ENCODE data around the gene HBEGF.
A peak's percentile ranks its signal among the peaks of the same experiment; 100 is the strongest.

The HBEGF gene

DNA sequence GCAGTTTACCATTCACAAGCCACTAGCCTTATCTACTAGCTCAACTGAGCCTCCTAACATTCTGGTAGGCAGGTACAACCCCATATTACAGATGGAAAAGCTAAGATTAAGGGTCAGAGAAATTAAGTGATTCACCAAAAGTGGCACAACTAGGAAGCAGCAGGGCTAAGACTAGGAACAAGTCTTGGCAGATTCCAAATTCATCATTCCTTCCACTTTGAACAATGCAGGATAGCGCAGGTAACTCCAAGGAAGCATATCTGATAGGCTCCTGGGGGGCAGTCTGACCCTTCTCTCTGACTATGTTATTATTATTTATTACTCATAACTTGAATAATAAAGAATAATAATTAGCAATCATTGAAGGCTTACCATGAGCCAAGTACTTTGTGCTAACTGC, 8.5 kb downstream of the HBEGF start:
- DNase-seq, result no peak
- Histone ChIP-seq H2BK120ac (ENCODE audit: low read depth, low read length) (no peak overlapping the region), H3K14ac (ENCODE audit: low read length in 2 of 2) (no peak overlapping the region), H3K4me2 (ENCODE audit: low read length, poor library complexity, severe bottlenecking) (no peak overlapping the region), H3K9ac (ENCODE audit: low read length) (no peak overlapping the region), H4K8ac (ENCODE audit: low read length) (no peak overlapping the region), H3K36me3 (ENCODE audit: control insufficient read depth in 1 of 2, insufficient read depth in 2 of 2, low read depth in 1 of 2, low read length in 2 of 2) (peaks cover 50 to 60% of the 10 kb centered on the region in 2 experiments), H3K4me3 (ENCODE audit: insufficient read depth in 1 of 2, low read depth in 1 of 2, low read length in 2 of 2) (no peak overlapping the region), H3K27me3 (ENCODE audit: control insufficient read depth in 1 of 2, insufficient read depth in 1 of 2, low read length in 2 of 2) (no peaks in the 10 kb centered on the region), H4K91ac (ENCODE audit: low read length) (no peak overlapping the region), H2BK15ac (ENCODE audit: low read depth, poor library complexity, severe bottlenecking) (no peak overlapping the region), H3K79me1 (replicated peaks; ENCODE audit: low read length, poor library complexity, severe bottlenecking) (peaks cover 26% of the 10 kb centered on the region), H3K4ac (ENCODE audit: low read depth in 1 of 2, low read length in 2 of 2) (no peak overlapping the region), H2BK5ac (ENCODE audit: low read depth, low read length, poor library complexity, severe bottlenecking) (no peak overlapping the region), H3K9me3 (ENCODE audit: control insufficient read depth, low read length) (no peaks in the 10 kb centered on the region), H2AK5ac (ENCODE audit: low read length, severe bottlenecking) (no peak overlapping the region), H3K23ac (ENCODE audit: low read length in 2 of 2) (no peak overlapping the region), H2BK12ac (ENCODE audit: low read length in 2 of 2) (no peak overlapping the region), H3K27ac (ENCODE audit: low read length, poor library complexity, severe bottlenecking) (no peak overlapping the region), H3K18ac (ENCODE audit: low read depth in 1 of 2, low read length in 2 of 2) (no peak overlapping the region), H3K4me1 (ENCODE audit: control insufficient read depth, insufficient read depth, low read depth, low read length) (peaks cover 17% of the 10 kb centered on the region), H2AFZ (ENCODE audit: low read depth, low read length) (no peak overlapping the region)
- WGBS, result 100% methylated on average over 1 of the region's 1 CpG

DNA sequence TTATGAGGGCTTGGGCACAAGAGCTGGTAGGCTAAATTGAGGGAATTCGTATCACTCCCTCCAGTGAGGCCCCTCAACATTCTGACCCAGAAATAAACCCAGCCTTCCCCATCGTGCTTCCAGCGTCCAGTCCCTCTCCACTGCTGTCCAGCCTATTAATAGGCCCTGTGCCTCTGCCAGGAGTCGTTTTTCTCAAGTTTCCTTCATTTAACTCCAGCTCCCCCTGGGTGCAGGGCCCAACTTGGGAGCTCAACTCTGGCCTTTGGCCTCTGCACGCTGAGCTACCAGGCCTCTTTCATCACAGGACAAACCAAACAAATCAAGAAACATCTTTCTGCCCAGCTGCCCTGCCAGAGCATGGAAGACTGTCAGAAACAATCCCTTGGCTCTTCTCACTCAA, 10.0 kb downstream of the HBEGF start:
- peaks cover 39 to 54% of the 10 kb centered on the region in 2 experiments for H3K36me3 ChIP-seq (ENCODE audit: control insufficient read depth in 1 of 2, insufficient read depth in 2 of 2, low read depth in 1 of 2, low read length in 2 of 2)
- WGBS, result 46% methylated on average over 5 of the region's 5 CpGs
- H3K9me3 ChIP-seq (ENCODE audit: control insufficient read depth, low read length), result no peaks in the 10 kb centered on the region

DNA sequence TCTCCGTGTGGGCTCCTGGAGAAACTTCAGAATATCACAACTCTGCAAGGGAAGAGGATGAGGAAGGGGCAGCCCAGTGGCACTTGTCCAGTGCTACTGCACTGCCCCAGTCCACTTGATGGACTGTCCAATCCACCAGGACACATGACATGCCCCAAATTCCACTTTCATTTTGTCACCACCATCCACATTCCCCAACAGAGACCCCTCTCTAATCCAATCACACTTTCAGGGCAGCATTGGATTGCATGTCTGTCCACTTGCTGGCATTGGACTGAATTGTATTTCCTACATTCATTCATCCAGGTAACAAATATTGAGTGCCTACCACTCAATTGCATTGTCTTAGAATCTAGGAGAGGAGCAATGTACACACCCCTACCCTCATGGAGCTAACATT, 14.8 kb downstream of the HBEGF start:
- Histone ChIP-seq H2AK5ac (ENCODE audit: low read length, severe bottlenecking) (no peak overlapping the region), H3K14ac (ENCODE audit: low read length in 2 of 2) (no peak overlapping the region), H4K8ac (ENCODE audit: low read length) (no peak overlapping the region), H3K4me3 (ENCODE audit: insufficient read depth in 1 of 2, low read depth in 1 of 2, low read length in 2 of 2) (no peak overlapping the region), H4K91ac (ENCODE audit: low read length) (no peak overlapping the region), H2BK5ac (ENCODE audit: low read depth, low read length, poor library complexity, severe bottlenecking) (no peak overlapping the region), H3K36me3 (ENCODE audit: control insufficient read depth in 1 of 2, insufficient read depth in 2 of 2, low read depth in 1 of 2, low read length in 2 of 2) (peaks cover 25 to 31% of the 10 kb centered on the region in 2 experiments), H3K27me3 (ENCODE audit: control insufficient read depth in 1 of 2, insufficient read depth in 1 of 2, low read length in 2 of 2) (no peaks in the 10 kb centered on the region), H3K18ac (ENCODE audit: low read depth in 1 of 2, low read length in 2 of 2) (no peak overlapping the region), H3K4me2 (ENCODE audit: low read length, poor library complexity, severe bottlenecking) (no peak overlapping the region), H2BK15ac (ENCODE audit: low read depth, poor library complexity, severe bottlenecking) (no peak overlapping the region), H2BK12ac (ENCODE audit: low read length in 2 of 2) (no peak overlapping the region), H3K4me1 (ENCODE audit: control insufficient read depth, insufficient read depth, low read depth, low read length) (peaks cover 4% of the 10 kb centered on the region), H2AFZ (ENCODE audit: low read depth, low read length) (no peak overlapping the region), H3K4ac (ENCODE audit: low read depth in 1 of 2, low read length in 2 of 2) (no peak overlapping the region), H3K23ac (ENCODE audit: low read length in 2 of 2) (no peak overlapping the region), H2BK120ac (ENCODE audit: low read depth, low read length) (no peak overlapping the region), H3K79me1 (replicated peaks; ENCODE audit: low read length, poor library complexity, severe bottlenecking) (peaks cover 11% of the 10 kb centered on the region), H3K27ac (ENCODE audit: low read length, poor library complexity, severe bottlenecking) (no peak overlapping the region), H3K9ac (ENCODE audit: low read length) (no peak overlapping the region), H3K9me3 (ENCODE audit: control insufficient read depth, low read length) (no peaks in the 10 kb centered on the region)
- no peak for DNase-seq
- WGBS, result 75% methylated on average over 1 of the region's 1 CpG

More for the DNA sequence above, 10.0 kb downstream of the HBEGF start:
- Histone ChIP-seq H3K79me1 (replicated peaks; ENCODE audit: low read length, poor library complexity, severe bottlenecking) (peaks cover 21% of the 10 kb centered on the region), H2AFZ (ENCODE audit: low read depth, low read length) (no peak overlapping the region), H3K27me3 (ENCODE audit: control insufficient read depth in 1 of 2, insufficient read depth in 1 of 2, low read length in 2 of 2) (no peaks in the 10 kb centered on the region), H3K4me1 (ENCODE audit: control insufficient read depth, insufficient read depth, low read depth, low read length) (peaks cover 12% of the 10 kb centered on the region), H3K18ac (ENCODE audit: low read depth in 1 of 2, low read length in 2 of 2) (no peak overlapping the region), H3K4me2 (ENCODE audit: low read length, poor library complexity, severe bottlenecking) (no peak overlapping the region), H2AK5ac (ENCODE audit: low read length, severe bottlenecking) (no peak overlapping the region), H3K9ac (ENCODE audit: low read length) (no peak overlapping the region), H3K14ac (ENCODE audit: low read length in 2 of 2) (no peak overlapping the region), H4K91ac (ENCODE audit: low read length) (no peak overlapping the region), H2BK5ac (ENCODE audit: low read depth, low read length, poor library complexity, severe bottlenecking) (no peak overlapping the region), H3K4me3 (ENCODE audit: insufficient read depth in 1 of 2, low read depth in 1 of 2, low read length in 2 of 2) (no peak overlapping the region), H2BK120ac (ENCODE audit: low read depth, low read length) (no peak overlapping the region), H2BK15ac (ENCODE audit: low read depth, poor library complexity, severe bottlenecking) (no peak overlapping the region), H3K27ac (ENCODE audit: low read length, poor library complexity, severe bottlenecking) (no peak overlapping the region), H4K8ac (ENCODE audit: low read length) (no peak overlapping the region), H3K23ac (ENCODE audit: low read length in 2 of 2) (no peak overlapping the region), H2BK12ac (ENCODE audit: low read length in 2 of 2) (no peak overlapping the region), H3K4ac (ENCODE audit: low read depth in 1 of 2, low read length in 2 of 2) (no peak overlapping the region)
- DNase-seq, result peak; percentile 46

DNA sequence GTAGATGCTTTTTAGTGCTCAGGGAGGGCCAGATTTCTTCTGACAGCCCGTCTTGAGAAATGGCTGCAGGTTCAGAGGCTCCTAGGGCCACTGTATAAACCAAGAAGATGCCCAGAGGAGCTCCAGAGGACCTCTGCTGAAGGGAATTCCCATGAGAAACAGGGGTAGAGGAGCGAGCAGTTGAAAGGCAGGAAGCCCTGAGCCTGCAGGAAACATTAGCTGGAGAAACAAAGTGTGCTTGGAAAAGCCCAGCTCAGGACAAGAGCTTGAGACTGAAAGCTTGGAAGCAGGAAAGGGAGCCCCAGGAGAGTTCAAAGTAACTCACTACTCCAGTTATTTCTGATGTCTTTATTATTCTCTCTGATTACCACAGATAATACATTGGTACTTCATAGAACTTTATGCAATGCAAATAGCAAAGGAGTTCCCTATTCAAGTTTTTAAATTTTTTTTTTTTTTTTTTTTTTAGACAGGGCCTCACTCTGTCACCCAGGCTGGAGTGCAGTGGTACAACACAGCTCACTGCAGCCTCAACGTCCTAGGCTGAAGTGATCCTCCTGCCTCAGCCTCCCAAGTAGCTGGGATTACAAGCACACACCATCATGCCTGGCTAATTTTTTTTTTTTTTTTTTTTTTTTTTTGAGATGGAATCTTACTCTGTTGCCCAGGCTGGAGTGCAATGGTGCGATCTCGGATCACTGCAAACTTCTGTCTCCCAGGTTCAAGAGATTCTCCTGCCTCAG, 16.5 kb downstream of the HBEGF start:
- Histone ChIP-seq H3K27me3 (ENCODE audit: control insufficient read depth in 1 of 2, insufficient read depth in 1 of 2, low read length in 2 of 2) (no peaks in the 10 kb centered on the region), H2AK5ac (ENCODE audit: low read length, severe bottlenecking) (no peak overlapping the region), H3K18ac (ENCODE audit: low read depth in 1 of 2, low read length in 2 of 2) (peak overlapping the region in 1 of 2 experiments; percentile 56), H2AFZ (ENCODE audit: low read depth, low read length) (no peak overlapping the region), H2BK120ac (ENCODE audit: low read depth, low read length) (no peak overlapping the region), H3K9me3 (ENCODE audit: control insufficient read depth, low read length) (no peaks in the 10 kb centered on the region), H3K14ac (ENCODE audit: low read length in 2 of 2) (no peak overlapping the region), H3K23ac (ENCODE audit: low read length in 2 of 2) (no peak overlapping the region), H3K27ac (ENCODE audit: low read length, poor library complexity, severe bottlenecking) (no peak overlapping the region), H2BK5ac (ENCODE audit: low read depth, low read length, poor library complexity, severe bottlenecking) (no peak overlapping the region), H3K4me1 (ENCODE audit: control insufficient read depth, insufficient read depth, low read depth, low read length) (peaks cover 4% of the 10 kb centered on the region), H3K4ac (ENCODE audit: low read depth in 1 of 2, low read length in 2 of 2) (no peak overlapping the region), H4K8ac (ENCODE audit: low read length) (no peak overlapping the region), H3K9ac (ENCODE audit: low read length) (no peak overlapping the region), H4K91ac (ENCODE audit: low read length) (no peak overlapping the region), H2BK15ac (ENCODE audit: low read depth, poor library complexity, severe bottlenecking) (no peak overlapping the region), H3K36me3 (ENCODE audit: control insufficient read depth in 1 of 2, insufficient read depth in 2 of 2, low read depth in 1 of 2, low read length in 2 of 2) (peaks cover 11 to 24% of the 10 kb centered on the region in 2 experiments), H3K4me2 (ENCODE audit: low read length, poor library complexity, severe bottlenecking) (no peak overlapping the region), H3K4me3 (ENCODE audit: insufficient read depth in 1 of 2, low read depth in 1 of 2, low read length in 2 of 2) (no peak overlapping the region), H2BK12ac (ENCODE audit: low read length in 2 of 2) (no peak overlapping the region), H3K79me1 (replicated peaks; ENCODE audit: low read length, poor library complexity, severe bottlenecking) (peaks cover 4% of the 10 kb centered on the region)
- peak; percentile 37 for DNase-seq
- WGBS, result 55% methylated on average over 3 of the region's 5 CpGs
